Measurements from ENCODE around the gene GRK6.

- TF ChIP-seq CTCF (IDR thresholded peaks at IDR 0.05) (no peak), POLR2AphosphoS5 (IDR thresholded peaks at IDR 0.05) (no peak)
Observed at GRCh38 chr5:177449140-177450061, 22.9 kb downstream of the GRK6 start.
